Neutrophil (primary cell): ENCODE data around the gene CCDC14.

Source experiments
- H3K27ac ChIP-seq: fragments of 200-600 bp; sonication (generic); 2 replicates; pipeline ENCODE4 v1.5.1; 2016; ENCODE audit warnings: mild to moderate bottlenecking, moderate library complexity
- H3K27me3 ChIP-seq: fragments of 200-600 bp; sonication (generic); 2 replicates; pipeline ENCODE4 v1.6.0; 2016; ENCODE audit warnings: mild to moderate bottlenecking
- H3K36me3 ChIP-seq: fragments of 200-600 bp; sonication (generic); 2 replicates; pipeline ENCODE4 v1.5.1; 2017
- H3K4me1 ChIP-seq, 2 experiments: fragments of 200-600 bp in 1 of 2; sonication (generic) in 1 of 2; 1 replicate in 1 of 2; 2 replicates in 1 of 2; pipeline versions ENCODE4 v1.5.1 to v1.6.1; 2013 to 2016; ENCODE audit warnings: low read depth in 1 of 2, low read length in 1 of 2, mild to moderate bottlenecking in 1 of 2, moderate library complexity in 1 of 2; ENCODE audit not compliant: control insufficient read depth in 1 of 2, insufficient read depth in 1 of 2
- H3K4me3 ChIP-seq, 2 experiments: fragments of 200-600 bp in 1 of 2; sonication (generic) in 1 of 2; 1 replicate in 1 of 2; 2 replicates in 1 of 2; pipeline ENCODE4 v1.5.1; 2013 to 2016; ENCODE audit warnings: low read depth in 1 of 2, low read length in 1 of 2, mild to moderate bottlenecking in 1 of 2, moderate library complexity in 1 of 2
- H3K9me3 ChIP-seq: fragments of 200-600 bp; sonication (generic); 2 replicates; pipeline ENCODE4 v1.5.1; 2016
- TF ChIP-seq, protein P1 (sequence below): fragments of 200-600 bp; sonication (generic); IDR thresholded peaks from 2 replicates; pipeline ENCODE4 v1.5.1; 2016; ENCODE audit warnings: antibody characterized with exemption

Gene CCDC14

DNA sequence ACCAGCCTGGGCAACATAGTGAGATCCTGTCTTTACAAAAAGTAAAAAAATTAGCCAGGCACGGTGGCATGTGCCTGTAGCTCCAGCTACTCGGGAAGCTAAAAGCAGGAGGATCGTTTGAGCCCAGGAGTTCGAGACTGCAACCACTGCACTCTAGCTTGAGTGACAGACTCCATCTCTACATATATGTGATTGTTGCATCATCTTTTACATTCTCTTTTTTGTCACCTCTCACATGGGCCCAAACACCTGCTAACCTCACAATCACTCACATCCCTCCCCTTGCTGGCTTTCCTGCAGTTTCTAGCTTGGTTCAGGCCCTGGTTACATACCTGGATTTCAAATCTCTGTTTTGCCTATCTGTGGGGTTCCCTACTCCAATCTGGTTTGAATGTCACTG, 96.3 kb downstream of the CCDC14 start:
- H3K27me3 ChIP-seq: no peaks in the 10 kb centered on the region
- no peaks in the 10 kb centered on the region for H3K9me3 ChIP-seq
- no peaks in the 10 kb centered on the region for H3K4me1 ChIP-seq
- no peak overlapping the region for H3K4me3 ChIP-seq
- no peaks in the 10 kb centered on the region for H3K36me3 ChIP-seq
- TF ChIP-seq, protein P1, sequence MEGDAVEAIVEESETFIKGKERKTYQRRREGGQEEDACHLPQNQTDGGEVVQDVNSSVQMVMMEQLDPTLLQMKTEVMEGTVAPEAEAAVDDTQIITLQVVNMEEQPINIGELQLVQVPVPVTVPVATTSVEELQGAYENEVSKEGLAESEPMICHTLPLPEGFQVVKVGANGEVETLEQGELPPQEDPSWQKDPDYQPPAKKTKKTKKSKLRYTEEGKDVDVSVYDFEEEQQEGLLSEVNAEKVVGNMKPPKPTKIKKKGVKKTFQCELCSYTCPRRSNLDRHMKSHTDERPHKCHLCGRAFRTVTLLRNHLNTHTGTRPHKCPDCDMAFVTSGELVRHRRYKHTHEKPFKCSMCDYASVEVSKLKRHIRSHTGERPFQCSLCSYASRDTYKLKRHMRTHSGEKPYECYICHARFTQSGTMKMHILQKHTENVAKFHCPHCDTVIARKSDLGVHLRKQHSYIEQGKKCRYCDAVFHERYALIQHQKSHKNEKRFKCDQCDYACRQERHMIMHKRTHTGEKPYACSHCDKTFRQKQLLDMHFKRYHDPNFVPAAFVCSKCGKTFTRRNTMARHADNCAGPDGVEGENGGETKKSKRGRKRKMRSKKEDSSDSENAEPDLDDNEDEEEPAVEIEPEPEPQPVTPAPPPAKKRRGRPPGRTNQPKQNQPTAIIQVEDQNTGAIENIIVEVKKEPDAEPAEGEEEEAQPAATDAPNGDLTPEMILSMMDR: no peak
- H3K27ac ChIP-seq: no peak overlapping the region
